Activated CD4-positive, CD25-positive, alpha-beta regulatory T cell treated with anti-CD3 and anti-CD28 coated beads, Interleukin-2, amount 50 U/mL, for 24 hours (primary cell): Measurements from ENCODE around the gene PRTN3.
"Not testable (repeated sequence)": the region's sequence is repeated elsewhere in the genome, so short reads cannot be mapped to it uniquely, and the experiment has no call there.

Experiments used
- ATAC-seq, 2 donors: fragments of 150-1000 bp; cut with Tn5 transposase; one replicate each; pipeline ENCODE4 v1.10.0; 2021; ENCODE audit warnings: mild to moderate bottlenecking in 1 of 2, moderate library complexity in 1 of 2

PRTN3 gene

DNA sequence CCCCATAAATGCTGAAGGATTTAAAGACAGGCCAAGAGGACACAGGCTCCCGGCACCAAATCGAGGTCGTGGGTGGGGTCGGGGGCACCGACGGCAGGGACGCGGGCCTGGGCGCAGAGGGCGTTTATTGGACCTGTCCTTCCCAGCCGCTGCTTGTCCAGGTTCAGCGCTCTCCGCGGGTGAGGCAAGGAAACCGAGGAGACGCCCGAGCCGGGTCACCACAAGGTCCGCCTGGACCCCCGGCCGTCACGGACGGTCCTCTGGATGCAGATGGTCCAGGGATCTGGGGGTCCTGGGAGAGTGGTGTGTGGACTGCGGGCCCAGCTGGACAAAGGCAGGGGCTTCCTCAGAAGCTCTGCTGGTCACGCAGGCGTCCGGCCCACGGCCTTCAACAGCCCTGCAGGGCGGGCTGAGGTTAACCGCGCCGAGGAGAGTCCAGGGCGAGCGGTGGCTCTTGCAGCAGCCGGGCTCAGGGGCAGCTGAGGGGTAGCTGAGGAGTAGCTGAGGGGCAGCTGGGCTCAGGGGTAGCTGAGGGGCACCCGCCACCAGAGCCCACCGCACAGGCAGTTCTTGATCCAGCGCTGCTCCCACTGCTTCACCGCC lies 27.2 kb downstream of the PRTN3 start:
- ATAC-seq: no peak

DNA sequence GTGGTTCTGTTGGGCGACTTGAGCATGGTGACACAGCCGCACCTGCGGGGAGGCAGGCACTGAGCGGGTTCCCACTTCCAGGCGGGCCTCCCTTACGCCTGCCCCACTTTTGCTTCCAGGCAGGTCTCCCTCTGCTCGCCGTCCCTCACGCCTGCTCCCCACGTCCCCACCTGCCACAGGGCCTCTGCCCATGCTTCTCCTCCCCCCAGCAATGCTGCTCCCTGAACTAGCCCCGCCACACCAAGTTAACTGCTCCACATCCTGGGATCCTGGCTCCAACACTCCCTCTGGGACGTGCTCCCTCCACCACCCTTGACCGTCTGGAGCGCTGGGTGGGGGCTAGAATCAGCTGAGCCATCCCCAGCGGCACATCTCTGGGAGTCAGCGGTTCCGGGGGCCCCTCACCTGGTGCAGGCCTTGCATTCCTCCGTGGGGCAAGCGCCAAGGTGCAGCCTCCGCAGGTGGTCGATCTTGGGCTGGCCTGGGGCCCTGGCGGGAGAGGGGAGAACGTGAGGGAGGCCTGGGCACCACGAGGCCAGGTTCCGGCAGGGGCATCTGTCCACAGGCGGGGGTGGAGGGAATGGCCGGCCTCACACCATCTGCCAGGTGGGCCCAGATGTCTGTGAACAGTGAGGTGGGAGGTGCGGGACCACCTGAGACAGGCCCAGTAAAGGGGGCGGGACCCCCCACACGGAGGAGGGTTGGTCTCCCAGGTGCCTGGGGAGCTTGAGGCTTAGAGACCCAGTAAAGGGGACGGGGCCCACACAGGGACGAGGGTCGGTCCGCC lies 27.9 kb downstream of the PRTN3 start:
- ATAC-seq: no peak

DNA sequence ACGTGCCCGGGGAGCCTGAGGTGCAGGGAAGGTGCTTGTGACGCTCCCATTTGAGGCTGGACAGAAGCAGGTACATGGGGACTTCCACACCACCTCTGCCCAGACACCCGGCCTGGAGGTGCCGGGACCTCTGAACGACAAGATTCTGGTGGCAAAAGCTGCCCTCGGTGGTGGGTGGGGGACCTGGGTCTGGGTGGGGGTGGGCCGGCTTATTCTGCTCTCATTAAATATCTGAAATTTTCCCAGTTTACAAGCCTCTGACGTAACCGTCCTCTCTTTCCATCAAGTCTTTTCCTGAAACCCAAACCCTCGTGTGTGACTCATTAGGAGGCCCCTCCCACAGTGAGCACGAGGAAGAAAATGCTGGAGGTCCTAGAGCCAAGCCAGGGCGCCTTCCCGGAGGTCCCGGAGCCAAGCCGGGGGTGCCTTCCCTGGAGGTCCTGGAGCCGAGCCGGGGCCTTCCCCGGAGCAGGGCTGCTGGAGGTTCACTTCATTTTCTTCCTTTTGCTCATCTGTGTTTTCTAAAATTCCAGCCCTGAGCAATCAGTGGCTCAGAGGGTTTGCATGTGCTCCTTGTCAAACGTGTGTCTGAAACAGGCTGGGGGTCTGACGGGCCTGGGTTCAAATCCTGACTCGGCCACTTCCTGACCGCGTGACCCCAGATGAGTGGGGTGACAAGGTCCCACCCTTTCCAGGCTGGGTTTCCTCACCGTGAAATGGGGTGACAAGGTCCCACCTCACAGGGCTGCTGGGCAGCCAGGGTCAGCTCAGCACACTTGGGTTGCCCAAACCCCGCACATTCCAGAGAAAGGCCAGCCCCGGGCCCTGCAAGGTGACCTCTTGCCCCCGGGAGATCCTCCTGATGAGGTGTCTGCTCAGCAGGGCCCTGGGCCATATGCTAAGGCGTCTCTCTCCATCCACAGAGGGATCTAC lies 28.7 kb downstream of the PRTN3 start:
- ATAC-seq: no peak

DNA sequence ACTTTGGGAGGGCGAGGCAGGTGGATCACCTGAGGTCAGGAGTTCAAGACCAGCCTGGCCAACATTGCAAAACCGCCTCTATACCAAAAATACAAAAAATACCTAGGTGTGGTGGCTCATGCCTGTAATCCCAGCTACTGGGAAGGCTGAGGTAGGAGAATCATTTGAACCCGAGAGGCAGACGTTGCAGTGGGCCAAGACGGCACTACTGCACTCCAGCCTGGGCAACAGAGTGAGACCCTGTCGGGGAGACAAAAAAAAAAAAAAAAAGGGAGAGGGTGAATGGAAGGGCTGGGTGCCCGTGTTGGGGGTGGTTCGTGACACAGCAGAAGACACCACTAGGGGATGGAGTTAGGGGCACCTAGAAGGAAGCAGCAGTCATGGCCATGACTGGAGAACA lies 29.5 kb downstream of the PRTN3 start:
- no peak for ATAC-seq

DNA sequence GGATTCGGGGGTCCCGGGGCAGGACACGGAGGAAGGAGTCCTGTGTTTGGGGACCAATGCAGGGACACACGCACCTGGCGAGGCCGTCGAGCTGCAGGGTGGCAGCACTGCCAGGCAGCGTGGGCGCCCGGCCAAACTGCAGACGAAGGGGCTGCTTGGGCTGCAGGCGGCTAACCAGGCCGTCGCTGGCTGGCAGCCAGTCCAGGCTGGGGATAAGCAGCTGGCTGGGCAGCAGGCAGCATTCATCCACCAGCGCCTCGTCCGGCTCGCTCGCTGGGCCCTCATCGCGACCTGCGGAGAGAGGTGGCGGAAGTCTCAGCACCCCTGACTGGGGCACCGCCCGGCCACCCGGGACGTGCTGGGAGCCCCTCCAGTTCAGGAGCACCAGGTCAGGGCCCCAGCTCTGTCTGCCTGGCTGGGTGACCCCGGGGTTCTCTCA lies 30.2 kb downstream of the PRTN3 start:
- ATAC-seq: no peak

DNA sequence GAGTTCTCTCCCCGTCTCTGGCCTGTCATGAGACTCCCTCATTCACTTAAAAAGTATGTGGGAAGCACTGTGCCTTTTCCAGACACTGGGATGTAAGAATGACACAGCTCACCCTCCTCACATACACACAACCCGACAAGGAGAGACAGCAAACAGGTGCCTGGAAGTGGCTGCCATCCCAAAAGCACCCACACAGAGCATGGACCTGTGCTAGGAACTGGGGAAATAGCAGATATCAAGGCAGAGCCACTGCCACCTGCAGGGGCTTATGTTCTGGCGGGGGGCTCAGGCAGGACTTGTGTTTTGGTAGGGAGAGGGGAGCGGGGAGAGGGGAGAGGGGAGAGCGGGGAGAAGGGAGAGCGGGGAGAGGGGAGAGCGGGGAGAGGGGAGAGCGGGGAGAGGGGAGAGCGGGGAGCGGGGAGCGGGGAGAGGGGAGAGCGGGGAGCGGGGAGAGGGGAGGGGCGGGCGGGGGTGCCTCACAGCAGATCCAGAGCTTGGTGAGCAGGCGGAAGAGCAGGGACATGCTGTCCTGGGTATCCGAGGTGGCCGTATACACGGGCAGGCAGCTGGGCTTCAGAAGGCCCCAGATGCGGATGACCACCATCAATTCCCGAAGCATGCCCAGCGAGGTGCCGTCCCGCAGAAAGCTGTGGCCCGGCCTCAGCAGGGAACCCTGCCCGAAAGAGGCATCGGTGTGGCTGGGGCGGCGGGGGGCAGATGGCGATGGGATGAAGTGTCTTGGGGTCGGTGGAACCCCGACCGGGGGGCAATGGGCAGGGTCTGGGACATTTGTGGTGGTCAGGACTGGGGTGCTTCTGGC lies 30.9 kb downstream of the PRTN3 start:
- ATAC-seq: peak in 1 of 2 donors; percentile 4

DNA sequence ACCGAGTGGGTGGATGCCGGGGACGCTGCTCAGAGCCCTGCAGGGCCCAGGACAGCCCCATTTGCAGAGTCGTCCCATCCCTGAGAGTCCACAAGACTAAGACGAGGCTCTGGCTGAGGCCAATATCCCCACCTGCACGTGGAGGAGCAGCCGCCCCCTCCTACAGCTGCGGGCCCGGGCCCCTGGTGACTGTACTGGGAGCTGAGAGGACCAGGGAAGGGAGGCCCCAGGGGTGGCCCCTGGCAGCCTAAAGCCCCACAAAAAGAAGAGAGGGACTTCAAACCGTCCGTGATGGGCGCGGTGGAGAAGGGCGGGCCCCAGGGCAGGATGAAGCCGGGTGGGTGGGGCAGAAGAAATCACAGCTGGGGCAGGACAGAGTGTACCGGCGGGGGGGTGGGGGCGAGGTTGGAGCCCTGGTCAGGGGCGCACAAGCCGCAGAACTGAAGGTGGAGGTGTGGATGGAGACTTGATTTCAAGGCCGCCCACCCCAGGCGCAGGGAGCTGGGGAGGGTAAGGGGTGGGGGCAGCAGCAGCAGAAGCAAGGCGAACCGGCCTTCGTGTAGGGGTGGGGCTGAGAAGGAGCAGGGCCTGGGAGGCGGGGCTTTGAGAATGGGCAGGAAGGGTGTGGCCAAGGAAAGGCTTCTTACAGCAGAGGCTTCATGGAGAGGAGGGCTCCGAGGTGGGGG lies 31.6 kb downstream of the PRTN3 start:
- peak; percentile 73 to 82 for ATAC-seq

DNA sequence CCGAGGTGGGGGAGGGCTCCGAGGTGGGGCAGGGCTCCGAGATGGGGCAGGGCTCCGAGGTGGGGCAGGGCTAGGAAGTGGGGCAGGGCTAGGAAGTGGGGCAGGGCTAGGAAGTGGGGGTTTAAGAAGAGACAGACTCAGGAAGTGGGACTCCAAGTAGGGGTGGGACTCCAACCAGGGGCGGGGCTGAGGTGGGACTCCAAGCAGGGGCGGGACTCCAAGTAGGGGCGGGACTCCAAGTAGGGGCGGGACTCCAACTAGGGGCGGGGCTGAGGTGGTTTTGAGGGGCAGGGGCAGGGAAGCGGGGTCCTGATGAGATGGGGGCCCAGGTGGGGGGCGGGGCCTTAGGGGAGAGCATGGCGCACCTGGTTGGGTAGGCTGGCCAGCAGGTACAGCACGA lies 32.3 kb downstream of the PRTN3 start:
- ATAC-seq: peak; percentile 50 to 74

DNA sequence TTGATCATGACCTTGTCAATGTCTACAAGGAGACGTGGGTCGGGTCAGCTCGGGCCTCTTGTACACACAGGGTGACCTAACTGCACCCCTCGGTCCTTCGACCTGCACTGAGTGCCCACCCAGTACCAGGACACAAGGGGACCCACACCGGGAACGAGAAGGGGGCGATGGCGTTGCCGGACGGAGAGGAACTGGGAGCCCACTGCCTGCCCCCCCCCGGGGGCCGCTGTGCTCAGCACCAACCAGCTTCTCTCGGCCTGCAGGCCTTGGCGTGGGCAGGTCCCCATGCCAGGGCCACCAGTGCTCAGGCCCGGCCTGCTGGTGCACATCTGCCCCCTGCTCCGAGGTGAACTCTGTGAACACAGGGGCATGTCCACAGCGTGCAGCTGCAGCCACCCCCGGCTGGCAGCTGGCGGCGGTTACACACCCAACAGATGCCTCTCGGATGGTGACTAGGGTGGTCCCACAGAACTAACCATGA lies 32.8 kb downstream of the PRTN3 start:
- no peak for ATAC-seq

DNA sequence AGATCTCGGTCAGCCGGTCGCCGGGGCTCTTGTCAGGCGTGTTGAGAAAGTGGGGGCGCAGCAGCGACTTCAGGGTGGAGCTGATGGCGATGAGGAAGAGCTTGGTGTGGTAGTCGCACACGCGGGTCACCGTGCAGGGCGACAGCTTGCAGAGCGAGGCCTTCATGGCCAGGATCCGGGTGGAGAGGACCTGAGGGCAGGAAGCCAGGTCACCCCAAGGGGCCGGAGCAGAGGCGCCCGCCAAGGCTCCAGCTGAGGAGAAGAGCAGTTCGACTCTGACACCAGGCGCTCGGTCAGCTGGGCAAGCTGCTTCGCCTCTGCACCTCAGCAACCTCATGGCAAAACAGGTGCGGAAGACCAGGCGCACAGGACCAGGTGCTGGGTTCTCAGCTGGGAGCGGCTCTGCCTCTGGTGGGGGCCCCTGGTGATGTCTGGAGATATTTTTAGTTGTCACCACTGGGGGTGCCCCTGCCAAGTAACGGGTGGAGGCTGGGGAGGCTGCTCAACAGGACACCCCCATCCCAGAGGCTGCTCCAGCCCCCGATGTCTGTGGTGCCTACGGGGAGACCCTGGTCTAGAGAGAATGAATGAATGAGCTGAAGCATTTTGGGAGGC lies 34.6 kb downstream of the PRTN3 start:
- no peak for ATAC-seq

DNA sequence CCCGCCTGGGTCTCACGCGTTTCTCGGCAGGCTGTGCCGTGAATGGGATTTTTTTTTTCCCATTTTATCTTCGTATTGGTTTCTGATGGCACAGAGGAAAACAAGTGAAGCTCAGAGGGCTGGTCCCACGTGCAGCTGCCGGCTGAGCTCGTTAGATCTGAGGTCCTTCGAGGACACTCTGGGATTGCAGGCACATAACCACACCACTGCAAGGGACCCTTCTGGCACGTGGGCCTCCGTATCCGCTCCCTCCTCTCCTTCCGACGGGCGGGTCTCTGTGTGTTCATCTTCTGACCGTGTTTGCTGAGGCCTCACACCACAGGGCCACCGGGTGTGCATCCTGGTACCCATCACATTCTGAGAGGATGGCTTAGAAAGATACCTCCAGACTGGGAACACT lies 35.3 kb downstream of the PRTN3 start:
- ATAC-seq: no peak

DNA sequence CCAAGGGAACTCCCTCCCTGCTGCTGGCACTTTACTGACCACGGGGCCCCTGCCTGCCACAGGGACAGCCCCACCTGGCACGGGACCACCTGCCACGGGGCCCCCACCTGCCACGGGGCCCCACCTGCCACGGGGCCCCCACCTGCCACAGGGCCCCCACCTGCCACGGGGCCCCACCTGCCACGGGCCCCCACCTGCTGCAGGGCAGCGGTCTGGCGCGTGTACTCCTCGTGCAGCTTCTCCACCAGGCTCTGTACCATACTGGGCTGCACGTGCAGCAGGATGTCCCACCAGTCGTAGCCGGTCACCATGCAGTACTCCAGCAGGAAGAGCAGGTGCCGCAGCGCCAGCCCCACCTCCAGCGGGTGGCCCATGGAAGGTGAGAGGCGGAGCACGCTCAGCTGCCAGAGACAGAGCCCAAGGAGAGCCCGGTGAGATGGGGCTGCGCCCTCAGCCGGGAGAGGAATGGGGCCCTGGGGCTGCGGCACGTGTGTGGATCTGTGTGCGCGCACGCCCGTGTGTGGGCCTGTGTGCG lies 36.0 kb downstream of the PRTN3 start:
- ATAC-seq: no peak

DNA sequence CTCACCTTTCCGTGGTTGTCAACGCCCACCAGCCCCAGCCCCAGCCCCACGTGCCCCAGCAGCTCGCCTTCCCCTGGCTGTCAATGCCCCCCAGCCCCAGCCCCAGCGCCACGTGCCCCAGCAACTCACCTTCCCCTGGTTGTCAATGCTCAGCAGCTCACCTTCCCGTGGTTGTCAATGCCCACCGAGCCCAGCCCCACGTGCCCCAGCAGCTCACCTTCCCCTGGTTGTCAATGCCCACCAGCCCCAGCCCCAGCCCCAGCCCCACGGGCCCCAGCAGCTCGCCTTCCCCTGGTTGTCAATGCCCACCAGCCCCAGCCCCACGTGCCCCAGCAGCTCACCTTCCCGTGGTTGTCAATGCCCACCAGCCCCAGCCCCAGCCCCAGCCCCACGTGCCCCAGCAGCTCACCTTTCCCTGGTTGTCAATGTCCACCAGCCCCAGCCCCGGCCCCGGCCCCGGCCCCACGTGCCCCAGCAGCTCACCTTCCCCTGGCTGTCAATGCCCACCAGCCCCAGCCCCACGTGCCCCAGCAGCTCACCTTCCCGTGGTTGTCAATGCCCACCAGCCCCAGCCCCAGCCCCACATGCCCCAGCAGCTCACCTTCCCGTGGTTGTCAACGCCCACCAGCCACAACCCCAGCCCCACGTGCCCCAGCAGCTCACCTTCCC lies 37.3 kb downstream of the PRTN3 start:
- not testable (repeated sequence) for ATAC-seq

DNA sequence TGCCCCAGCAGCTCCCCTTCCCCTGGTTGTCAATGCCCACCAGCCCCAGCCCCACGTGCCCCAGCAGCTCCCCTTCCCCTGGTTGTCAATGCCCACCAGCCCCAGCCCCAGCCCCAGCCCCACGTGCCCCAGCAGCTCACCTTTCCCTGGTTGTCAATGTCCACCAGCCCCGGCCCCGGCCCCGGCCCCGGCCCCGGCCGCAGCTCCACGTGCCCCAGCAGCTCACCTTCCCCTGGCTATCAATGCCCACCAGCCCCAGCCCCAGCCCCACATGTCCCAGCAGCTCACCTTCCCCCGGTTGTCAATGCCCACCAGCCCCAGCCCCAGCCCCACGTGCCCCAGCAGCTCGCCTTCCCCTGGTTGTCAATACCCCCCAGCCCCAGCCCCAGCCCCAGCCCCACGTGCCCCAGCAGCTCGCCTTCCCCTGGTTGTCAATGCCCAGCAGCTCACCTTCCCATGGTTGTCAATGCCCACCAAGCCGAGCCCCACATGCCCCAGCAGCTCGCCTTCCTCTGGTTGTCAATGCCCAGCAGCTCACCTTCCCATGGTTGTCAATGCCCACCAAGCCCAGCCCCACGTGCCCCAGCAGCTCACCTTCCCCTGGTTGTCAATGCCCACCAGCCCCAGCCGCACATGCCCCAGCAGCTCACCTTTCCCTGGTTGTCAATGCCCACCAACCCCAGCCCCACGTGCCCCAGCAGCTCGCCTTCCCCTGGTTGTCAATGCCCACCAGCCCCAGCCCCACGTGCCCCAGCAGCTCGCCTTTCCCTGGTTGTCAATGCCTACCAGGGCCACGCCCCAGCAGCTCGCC lies 38.2 kb downstream of the PRTN3 start:
- not testable (repeated sequence) for ATAC-seq

DNA sequence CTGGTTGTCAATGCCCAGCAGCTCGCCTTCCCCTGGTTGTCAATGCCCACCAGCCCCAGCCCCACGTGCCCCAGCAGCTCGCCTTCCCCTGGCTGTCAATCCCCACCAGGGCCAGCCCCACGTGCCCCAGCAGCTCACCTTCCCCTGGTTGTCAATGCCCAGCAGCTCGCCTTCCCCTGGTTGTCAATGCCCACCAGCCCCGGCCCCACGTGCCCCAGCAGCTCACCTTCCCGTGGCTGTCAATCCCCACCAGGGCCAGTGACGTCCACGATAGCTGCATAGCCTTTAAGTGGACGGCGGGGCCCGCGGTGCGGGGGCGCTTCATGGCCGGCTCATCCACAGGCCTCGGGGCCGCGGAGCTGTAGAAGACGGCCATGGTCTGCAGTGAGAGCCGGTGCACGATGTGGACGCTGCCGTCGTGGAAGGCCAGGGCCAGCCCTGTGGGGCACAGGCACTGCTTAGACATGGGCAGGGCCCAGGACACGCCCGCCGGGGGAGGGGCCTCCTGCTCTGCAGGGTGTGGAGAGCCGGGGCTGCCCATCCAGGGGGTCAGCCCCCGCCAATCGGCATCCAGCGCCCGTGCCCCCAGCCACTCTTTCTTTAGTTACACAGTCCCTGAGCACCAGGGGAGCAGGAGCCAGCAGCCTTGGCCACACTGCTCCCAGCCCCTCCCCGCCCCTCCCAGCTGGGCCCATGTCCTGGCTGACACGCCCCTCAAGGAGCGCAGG lies 39.1 kb downstream of the PRTN3 start:
- no peak for ATAC-seq

DNA sequence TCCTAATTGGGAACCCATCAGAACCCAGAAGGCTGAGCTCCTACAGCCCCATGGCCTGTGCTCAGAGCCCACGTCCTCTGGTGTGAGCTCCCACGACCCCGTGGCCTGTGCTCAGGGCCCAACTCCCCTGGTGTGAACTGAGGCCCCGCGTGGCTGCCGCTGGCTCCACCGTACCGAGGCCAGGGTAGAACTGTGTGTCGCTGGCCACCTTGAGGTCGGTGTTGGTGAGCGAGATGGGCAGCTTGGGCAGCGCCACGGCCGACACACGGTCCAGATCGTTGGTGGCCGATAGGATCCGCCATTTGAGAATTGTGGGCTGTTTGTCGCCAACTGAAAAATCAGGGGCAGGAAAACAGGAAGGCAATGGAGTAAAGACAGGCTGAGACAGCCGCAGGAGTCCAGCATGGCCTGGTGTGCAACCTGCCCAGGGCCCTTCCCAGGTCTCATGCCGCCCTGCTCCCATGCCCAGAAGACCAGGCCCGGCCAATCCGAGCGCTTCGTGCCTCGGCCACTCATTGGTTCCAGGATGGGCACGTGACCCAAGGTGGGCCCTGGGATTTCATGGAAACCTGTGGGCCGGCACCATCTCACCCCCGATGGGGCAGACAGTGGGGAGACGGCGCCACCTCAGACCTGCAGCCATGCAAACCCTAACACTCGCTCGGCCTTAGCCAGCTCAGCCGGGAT lies 40.7 kb downstream of the PRTN3 start:
- ATAC-seq: no peak

DNA sequence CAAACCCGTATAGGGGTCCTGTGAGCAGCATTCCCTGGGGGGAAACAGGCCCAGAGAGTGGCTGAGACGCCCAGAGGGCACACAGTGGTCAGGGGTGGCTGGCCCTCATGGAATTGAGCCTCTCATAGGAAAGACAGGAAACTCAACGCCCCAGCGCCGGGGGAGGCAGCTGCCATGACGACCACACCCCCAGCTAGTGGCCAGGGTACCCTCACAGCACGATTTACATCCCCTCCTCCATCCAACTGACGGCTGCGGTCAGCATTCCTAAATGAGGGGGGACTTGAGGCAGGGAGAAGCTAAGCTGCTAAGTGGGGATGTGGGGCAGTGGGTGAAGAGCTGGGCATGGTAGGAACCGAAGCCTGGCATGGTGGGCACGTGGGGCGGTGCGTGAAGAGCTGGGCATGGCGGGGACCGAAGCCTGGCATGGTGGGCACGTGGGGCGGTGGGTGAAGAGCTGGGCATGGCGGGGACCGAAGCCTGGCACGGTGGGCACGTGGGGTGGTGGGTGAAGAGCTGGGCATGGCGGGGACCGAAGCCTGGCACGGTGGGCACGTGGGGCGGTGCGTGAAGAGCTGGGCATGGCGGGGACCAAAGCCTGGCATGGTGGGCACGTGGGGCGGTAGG lies 42.2 kb downstream of the PRTN3 start:
- no peak for ATAC-seq
